H7 (cell line): Measurements from ENCODE around the gene APOA4. TPM values are rescaled to one million over a fixed set of nuclear protein-coding genes. Genes with fewer than 3 reads are reported as not detected.
A peak's percentile ranks its signal among the peaks of the same experiment; 100 is the strongest.
"Not testable (repeated sequence)": the region's sequence is repeated elsewhere in the genome, so short reads cannot be mapped to it uniquely, and the experiment has no call there.

ENCODE experiments used
- DNase-seq: peaks from one replicate; pipeline ENCODE4 v3.0.0; 2012
- H3K27me3 ChIP-seq: 2 replicates; pipeline ENCODE4 v1.6.0; 2011; ENCODE audit warnings: mild to moderate bottlenecking, low read length; ENCODE audit not compliant: control insufficient read depth, insufficient read depth
- H3K36me3 ChIP-seq: replicated peaks from 2 replicates; pipeline ENCODE4 v1.5.1; 2011; ENCODE audit warnings: low read length; ENCODE audit not compliant: control insufficient read depth, insufficient read depth
- H3K4me3 ChIP-seq: 2 replicates; pipeline ENCODE4 v1.5.1; 2011; ENCODE audit warnings: low read depth, mild to moderate bottlenecking, control low read depth, low read length, moderate library complexity; ENCODE audit not compliant: insufficient read depth
- total RNA-seq: library from RNA; depleted of rRNA; stranded (reverse); fragments of >200 nt; shearing (Covaris generic); gene quantifications from 2 replicates; pipeline ENCODE4 v1.2.3, GENCODE V29; 2014

APOA4 gene
- total RNA-seq, 1 experiment from 2014 or later, result not detected

- Histone ChIP-seq H3K36me3 (no peaks in the 10 kb centered on the region), H3K4me3 (no peak overlapping the region), H3K27me3 (no peaks in the 10 kb centered on the region)
- no peak for DNase-seq
Observed at GRCh38 chr11:116811194-116811593, 11.9 kb downstream of the APOA4 start.

DNA sequence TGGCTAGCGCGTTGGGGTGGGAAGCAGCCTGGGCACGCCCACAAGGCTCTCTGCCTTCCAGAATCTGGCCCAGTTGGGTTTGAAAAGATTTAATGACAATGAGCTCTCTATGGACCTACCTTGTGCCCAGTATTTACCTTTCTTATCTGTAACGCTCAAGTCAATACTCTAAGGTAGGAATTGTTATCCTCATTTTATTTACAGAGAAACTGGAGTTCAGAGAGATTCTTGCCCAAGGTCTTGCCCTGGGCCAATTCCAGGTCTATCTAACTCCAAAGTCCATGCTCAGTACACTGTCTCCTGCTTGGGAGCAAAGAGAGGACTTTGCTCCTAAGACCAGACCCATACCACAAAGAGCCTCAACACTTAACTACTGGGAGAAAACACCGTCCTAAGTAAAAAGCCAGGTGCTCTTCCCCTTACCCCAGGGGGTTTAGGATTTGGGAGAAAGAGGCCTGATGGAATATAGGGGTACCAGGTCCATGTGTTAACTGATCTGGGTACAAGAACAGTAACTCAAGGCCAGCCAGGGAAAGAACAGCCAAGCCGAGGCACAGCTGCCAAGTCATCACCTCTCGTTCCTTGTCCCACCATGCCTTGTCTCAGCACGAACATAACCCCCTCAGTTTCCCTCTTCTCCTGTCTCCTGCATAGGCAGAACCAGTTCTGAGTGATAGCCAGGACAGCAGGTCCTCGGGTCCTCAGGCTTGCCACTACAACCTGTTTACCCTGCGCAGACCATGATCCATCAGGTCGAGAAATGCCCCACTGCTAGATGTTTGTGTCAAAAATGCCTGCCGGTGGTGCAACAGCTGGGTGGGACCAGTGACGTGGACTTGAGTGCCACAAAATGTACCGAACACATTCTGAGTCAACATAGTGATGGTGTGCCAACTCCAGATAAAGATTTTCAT, 14.6 kb downstream of the APOA4 start:
- no peak for DNase-seq
- H3K36me3 ChIP-seq, result no peaks in the 10 kb centered on the region
- no peak overlapping the region for H3K4me3 ChIP-seq
- no peaks in the 10 kb centered on the region for H3K27me3 ChIP-seq

DNA sequence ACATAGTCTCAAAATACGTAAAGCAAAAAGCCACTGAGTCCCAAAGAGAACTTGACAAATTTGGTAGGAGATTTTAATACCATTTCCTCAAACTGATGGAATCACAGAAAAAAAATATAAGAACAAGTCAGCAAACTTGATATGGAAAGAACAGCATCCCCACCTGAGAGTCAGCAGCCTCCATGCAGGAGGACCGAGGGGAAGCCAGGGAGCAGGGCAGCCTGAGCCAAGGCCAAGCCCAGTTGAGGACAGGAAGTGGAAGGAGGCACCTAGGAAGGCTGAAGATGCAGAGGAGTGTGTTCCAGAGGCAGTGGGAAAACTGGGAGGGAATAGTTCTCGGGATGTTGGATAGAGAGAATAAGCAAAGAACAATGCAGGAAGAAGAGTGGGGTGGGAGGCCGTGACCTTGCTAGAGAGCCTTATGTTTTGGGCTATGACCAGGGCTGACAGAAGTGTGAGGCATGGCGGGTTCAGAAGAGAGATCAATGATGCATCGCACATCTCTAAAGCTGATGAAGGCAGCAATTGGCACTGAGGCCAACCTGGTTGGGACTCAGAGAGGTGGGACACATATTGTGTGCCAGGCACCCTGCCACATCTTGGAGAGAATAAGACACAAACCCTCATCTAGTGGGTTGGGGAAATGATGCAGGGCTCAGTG, 15.4 kb downstream of the APOA4 start:
- no peaks in the 10 kb centered on the region for H3K36me3 ChIP-seq
- H3K27me3 ChIP-seq, result no peaks in the 10 kb centered on the region
- no peak for DNase-seq
- H3K4me3 ChIP-seq, result no peak overlapping the region

GRCh38 chr11:116804001-116804400, 19.1 kb downstream of the APOA4 start:
- H3K36me3 ChIP-seq, result no peaks in the 10 kb centered on the region
- DNase-seq, result no peak
- no peak overlapping the region for H3K4me3 ChIP-seq
- H3K27me3 ChIP-seq, result no peaks in the 10 kb centered on the region

GRCh38 chr11:116801662-116802061, 21.4 kb downstream of the APOA4 start:
- not testable (repeated sequence) for H3K27me3 ChIP-seq, DNase-seq, H3K36me3 ChIP-seq, H3K4me3 ChIP-seq

DNA sequence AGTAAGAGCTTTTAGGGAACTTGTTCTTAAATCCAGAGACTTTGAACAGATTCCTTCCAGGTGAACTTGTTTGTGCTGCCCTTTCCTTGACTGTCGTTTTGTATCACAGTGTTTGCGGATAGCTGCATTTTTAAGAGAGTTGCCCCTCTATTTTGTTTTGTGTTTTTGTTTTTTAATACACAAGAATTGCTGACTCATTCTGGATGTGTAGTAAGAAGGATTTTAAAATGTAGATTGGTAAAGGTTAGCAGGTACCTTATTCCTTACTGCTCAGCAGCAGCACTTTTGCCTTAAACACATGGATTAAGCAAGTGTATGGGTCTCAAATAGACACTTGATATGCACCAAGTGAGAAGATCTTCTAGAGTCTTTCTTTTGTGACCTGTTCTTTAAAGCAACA, 22.5 kb downstream of the APOA4 start:
- no peaks in the 10 kb centered on the region for H3K27me3 ChIP-seq
- no peaks in the 10 kb centered on the region for H3K36me3 ChIP-seq
- H3K4me3 ChIP-seq, result no peak overlapping the region
- DNase-seq, result no peak

DNA sequence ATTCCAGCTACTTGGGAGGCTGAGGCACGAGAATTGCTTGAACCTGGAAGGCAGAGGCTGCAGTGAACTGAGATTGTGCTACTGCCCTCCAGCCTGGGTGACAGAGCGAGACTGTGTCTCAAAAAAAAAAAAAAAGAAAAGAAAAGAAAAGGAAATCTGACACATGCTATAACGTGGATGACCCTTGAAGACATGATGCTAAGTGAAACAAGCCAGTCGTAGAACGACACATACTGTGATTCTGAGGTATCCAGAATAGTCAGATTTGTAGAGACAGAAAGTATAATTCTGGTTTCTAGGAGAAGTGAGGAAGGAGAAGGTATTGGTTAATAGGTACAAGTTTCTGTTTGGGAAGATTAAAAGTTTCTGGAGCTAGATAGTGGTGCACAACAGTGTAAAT, 24.7 kb downstream of the APOA4 start:
- no peak for DNase-seq
- no peak overlapping the region for H3K4me3 ChIP-seq
- H3K36me3 ChIP-seq, result no peaks in the 10 kb centered on the region
- H3K27me3 ChIP-seq, result no peaks in the 10 kb centered on the region

- Histone ChIP-seq H3K27me3 (no peaks in the 10 kb centered on the region), H3K4me3 (no peak overlapping the region), H3K36me3 (no peaks in the 10 kb centered on the region)
- DNase-seq, result no peak
Observed at GRCh38 chr11:116797816-116798215, 25.3 kb downstream of the APOA4 start.

- Histone ChIP-seq H3K27me3 (peaks cover 1% of the 10 kb centered on the region; the same call in 1 of the 2 replicates), H3K36me3 (no peaks in the 10 kb centered on the region), H3K4me3 (no peak overlapping the region)
- no peak for DNase-seq
Observed at GRCh38 chr11:116796548-116796947, 26.6 kb downstream of the APOA4 start.

DNA sequence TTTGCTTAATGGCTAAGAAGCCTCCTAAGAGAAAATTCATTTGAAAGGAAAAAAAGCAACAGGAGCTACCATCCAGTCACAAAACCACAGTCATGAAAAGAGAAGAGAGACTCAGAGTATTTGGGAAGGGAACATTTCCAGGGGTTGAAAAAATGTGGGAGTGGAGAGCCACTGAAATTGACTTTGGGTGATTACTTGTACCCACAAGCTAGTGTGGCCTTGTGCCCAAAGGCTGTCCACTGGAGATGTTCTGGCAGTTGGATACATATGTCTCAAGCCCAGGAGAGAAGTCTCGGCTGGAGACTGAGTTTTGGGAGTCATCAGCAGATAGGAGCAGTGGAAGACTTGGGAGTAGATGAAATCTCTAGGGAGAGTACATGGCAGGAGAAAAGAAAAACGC, 28.3 kb downstream of the APOA4 start:
- DNase-seq, result no peak
- no peak overlapping the region for H3K4me3 ChIP-seq
- peaks cover 6% of the 10 kb centered on the region for H3K27me3 ChIP-seq
- no peaks in the 10 kb centered on the region for H3K36me3 ChIP-seq

DNA sequence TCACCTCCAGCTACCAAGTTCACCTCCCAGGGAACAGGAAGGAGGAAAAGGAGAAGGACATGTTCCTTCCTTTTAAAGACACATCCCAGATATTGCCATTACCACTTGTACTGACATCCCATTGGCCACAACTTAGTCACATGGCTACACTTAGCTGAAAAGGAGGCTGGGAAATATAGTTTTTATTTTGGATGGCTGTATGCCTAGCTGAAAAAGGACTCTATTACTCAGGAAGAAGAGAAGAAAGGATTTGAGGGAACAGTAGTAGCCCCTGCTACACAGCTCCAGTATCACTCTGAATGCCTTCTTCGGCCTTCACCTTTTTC, 29.4 kb downstream of the APOA4 start:
- Histone ChIP-seq H3K27me3 (peaks cover 6% of the 10 kb centered on the region), H3K4me3 (no peak overlapping the region), H3K36me3 (no peaks in the 10 kb centered on the region)
- no peak for DNase-seq

DNA sequence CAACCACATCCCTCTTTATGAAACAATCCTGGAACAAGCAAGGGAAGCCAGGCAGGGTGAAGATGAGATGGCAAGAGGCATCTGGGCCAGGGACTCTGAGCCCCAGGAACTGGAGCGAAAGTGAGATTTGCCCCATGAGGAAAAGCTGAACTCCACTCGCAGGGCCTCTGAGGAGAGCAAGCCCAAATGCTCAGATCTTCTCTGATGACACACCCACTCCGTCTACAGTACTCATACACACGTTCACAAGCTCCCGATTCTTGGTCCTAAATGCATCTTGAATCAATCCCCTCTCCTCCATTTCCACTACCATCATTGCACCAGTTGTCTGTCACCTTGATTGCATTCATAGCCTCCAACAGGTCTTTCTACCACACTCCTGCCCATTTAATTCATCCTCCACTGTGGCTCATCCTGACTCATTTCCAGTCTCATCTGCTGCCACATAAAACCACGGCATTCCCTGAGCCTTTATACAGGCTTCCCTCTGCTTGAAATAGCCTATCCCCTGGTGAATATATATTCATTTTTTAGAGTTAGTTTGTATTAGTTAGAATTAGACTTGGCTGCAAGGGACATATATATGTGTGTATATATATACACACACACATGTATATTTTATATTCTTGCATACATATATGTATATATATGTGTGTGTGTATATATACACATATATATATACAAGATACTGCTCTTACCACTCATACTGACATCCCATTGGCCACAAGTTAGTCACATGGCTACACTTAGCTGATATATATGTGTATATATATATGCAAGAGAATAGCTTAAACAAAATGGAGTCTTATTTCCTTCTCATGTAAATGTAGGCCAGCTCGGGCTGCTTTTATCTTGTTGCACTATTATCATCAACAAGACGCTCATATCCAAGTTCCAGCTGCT, 30.0 kb downstream of the APOA4 start:
- Histone ChIP-seq H3K36me3 (no peaks in the 10 kb centered on the region), H3K4me3 (no peak overlapping the region), H3K27me3 (peaks cover 6% of the 10 kb centered on the region)
- no peak for DNase-seq

- no peak overlapping the region for H3K4me3 ChIP-seq
- H3K27me3 ChIP-seq, result peaks cover 6% of the 10 kb centered on the region
- DNase-seq, result peak; percentile 34
- H3K36me3 ChIP-seq, result no peaks in the 10 kb centered on the region
Observed at GRCh38 chr11:116792144-116792868, 30.8 kb downstream of the APOA4 start.

DNA sequence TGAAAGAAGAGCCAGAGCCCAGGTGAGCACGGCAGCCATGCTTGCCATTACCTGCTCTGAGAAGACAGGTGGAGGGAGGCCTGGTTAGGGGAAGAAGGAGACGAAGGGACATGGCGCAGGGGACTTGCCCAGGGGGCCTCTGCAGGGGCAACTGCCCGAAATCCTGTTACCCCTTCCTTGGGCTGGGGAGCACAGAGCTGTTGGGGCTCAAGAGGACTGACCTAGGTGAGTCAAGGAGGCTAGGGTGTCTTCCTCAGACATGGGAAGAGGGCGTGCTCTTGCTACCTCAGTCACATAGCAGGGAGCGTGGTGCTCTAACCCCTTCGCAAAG, 31.3 kb downstream of the APOA4 start, which contains the start of gene APOA5:
Gene APOA5 (minus strand): TSS at position 67 of the 331 bp plus-strand sequence. CDS start 19 bp downstream, at position 48.
- no peak for DNase-seq
- Histone ChIP-seq H3K27me3 (peaks cover 6% of the 10 kb centered on the region), H3K36me3 (no peaks in the 10 kb centered on the region), H3K4me3 (no peak within 1 kb of the TSS)
